Activated CD4-positive, alpha-beta T cell treated with anti-CD3 and anti-CD28 coated beads, Interleukin-2, Interleukin-4, amounts not matched to agents 100 ng/mL and 50 ng/mL, durations not matched to agents 16 hours and 8 hours (primary cell): Measurements from ENCODE around the gene SPPL2C.

Experiments
- DNase-seq: peaks from one replicate; pipeline ENCODE4 v3.0.0-alpha.2; 2020; ENCODE audit warnings: low spot score

The SPPL2C gene

DNA sequence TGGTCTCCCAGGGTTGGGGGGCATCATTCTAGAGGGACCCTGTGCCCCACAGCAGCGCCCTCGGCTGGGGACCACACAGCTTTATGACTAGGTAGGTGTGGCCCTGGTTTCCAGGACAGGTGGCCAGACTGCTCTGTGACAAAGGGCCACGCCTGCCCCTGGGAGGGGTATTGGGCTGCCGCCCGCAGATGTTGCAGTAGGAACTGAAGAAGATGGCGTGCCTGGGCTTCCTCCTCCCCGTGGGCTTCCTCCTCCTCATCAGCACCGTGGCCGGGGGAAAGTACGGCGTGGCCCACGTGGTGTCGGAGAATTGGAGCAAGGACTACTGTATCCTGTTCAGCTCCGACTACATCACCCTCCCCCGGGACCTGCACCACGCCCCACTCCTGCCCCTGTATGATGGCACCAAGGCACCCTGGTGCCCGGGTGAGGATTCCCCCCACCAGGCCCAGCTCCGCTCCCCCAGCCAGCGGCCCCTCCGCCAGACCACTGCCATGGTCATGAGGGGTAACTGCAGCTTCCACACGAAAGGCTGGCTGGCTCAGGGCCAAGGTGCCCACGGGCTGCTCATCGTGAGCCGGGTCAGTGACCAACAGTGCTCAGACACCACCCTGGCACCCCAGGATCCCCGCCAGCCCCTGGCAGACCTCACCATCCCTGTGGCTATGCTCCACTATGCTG lies at the start of gene SPPL2C:
TSS of gene SPPL2C (plus strand) at position 187 of the 681 bp plus-strand sequence. CDS start at position 213, 26 bp downstream.
- no peak for DNase-seq

DNA sequence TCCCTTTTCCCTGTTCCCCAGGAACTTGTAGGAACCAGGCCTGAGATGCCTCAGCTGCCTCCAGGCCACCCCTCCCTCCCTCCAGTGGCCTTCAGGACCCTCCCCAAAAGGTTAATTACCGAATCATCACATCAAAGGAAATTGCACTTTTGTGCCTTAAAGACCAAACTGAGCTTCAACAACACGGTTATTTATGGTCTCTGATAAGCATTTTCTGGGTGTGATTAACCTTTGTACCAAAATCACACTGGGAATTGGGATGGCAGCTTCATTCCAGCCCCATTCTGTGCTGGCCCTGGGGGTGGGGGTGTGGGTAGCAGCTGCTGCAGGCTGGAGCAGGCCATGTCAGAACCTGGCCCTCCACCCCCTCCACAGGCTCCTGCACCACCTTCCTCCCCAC lies 43.9 kb upstream of the SPPL2C start:
- no peak for DNase-seq

DNA sequence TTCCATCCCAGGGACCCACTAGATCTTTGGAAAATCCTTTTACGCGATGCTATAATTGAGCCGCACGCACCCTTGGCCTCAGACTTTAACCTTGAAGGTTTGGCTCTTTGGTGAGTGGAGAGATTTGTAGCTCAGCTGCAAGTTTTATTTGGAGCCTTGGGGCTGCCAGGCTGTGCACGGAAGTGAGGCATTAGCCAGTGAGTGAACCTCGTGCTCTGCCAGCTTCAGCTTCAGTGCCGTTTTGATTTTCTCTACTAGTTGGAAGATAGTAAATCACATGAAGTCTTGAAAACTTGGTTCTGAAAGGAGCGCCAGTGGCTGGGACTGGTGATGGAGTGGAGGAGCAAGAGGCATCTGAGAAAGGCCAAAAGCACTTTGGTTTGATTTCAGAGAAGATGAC lies 43.3 kb upstream of the SPPL2C start:
- no peak for DNase-seq

GRCh38 chr17:45808845-45809244 lies 35.8 kb upstream of the SPPL2C start:
- DNase-seq: no peak

- DNase-seq: no peak
These were observed 35.2 kb upstream of the SPPL2C start for GRCh38 chr17:45809499-45809898.

- no peak for DNase-seq
These were observed 32.6 kb upstream of the SPPL2C start for GRCh38 chr17:45812102-45812501.

- DNase-seq: no peak
These were observed 31.5 kb upstream of the SPPL2C start for GRCh38 chr17:45813048-45813725.

GRCh38 chr17:45814622-45815606 lies 29.8 kb upstream of the SPPL2C start:
- no peak for DNase-seq

- no peak for DNase-seq
These were observed 28.9 kb upstream of the SPPL2C start for GRCh38 chr17:45815752-45816151.

DNA sequence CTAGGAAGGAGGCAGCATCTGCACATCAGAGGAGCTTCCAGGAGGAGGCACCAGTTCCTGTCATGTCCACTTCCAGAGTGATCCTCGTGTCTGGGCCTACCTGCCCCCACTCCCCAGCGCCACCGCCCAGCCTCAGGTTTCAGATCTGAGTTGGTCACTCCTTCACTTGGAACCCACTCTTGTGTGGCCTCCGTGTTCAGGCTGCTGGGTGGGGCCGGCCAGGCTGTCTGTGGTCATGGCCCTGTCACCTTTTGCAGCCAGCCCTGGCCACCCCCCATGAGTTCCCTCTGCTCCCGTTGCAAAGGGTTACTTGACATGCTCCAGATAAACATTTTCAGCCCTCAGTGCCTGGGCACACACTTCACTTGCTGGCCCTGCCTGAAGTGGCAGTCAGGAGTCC lies 26.6 kb upstream of the SPPL2C start:
- no peak for DNase-seq

DNA sequence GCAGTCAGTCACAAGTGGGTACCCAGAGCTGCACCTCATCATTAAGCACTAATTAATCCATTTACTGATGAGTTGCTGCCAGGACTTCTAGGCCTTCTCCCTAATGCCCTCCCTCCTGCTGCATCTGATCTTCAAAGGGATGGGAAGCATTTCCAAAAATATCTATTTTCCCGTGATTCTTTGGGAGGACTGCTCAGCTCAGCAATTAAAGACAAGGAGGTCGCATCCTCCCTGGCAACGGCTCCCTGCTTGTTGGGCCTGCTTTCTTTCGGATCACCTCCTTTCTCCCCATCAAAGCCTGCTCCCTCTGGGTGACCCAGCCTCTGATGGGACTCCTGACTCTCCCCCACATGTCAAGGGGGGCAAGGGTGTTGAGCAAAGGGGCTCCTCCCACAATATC lies 26.0 kb upstream of the SPPL2C start:
- no peak for DNase-seq

DNA sequence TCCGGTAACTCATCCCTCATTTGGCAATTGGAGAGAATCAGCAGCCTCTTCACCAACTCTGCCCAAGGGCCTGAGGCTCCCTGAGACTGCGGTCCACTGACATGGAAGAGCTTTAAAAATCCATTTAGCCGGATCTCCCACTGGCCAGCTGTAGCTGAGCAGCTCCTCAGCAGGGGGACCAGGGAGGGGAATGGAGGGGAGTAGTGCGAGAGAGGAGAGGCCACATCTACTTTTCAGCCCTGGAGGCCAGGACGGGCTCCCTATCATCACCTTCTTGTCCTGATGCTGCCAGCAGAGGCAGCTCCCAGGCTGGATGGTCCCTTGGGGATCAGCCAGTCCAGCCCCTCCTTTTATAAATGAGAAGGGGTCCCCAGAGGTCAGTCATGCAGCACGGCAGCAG lies 25.0 kb upstream of the SPPL2C start:
- no peak for DNase-seq

DNA sequence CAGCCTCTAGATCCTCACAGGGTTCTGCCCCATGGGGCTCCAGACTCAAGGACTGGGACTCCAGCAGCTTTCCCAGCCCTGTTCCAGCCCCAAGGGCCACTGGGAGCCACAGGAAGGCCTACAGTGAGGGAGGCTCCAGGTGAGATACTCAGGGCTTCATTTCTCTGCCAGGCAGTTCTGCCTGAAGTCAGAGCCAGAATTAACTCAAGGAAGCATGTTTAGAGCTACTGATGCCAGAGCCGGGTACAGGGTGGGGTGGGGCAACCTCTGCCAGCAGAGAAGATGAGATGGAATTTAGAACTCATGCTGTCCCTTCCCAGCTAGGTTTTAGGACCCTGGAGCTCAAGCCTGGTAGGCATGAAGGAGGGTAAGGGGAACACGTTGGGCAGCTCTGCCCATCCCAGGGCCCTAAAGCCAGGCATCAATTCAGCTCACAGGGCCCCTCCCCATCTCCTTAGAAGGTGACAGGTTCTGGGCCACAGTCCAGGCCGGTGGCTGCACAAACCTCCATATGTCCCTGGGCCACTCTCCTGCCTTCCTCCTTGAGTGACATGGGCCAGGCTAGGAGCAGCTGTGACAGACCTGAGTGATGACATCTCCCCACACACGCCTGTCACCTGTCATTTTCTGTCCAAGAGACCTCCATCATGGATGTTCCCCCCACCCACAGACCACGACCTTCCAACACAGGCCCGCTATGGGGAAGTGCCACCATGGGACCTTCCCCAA lies 24.5 kb upstream of the SPPL2C start:
- no peak for DNase-seq

DNA sequence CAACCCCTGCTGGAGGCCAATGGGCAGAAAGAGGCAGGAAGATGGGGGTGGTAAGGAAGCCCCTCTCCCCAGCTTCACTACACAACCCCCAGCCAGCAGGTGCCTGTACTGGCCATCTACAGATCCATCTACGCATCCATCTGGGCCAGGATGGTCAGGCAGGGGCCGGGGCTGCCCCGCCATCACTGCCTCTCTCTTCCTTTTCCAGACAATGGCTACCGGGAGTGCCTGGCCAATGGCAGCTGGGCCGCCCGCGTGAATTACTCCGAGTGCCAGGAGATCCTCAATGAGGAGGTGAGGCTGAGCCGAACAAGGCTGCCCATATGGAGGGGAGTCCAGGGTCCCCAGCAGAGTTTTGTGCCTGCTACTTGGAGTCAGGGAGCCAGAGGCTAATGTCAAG lies 23.5 kb upstream of the SPPL2C start:
- DNase-seq: no peak

DNA sequence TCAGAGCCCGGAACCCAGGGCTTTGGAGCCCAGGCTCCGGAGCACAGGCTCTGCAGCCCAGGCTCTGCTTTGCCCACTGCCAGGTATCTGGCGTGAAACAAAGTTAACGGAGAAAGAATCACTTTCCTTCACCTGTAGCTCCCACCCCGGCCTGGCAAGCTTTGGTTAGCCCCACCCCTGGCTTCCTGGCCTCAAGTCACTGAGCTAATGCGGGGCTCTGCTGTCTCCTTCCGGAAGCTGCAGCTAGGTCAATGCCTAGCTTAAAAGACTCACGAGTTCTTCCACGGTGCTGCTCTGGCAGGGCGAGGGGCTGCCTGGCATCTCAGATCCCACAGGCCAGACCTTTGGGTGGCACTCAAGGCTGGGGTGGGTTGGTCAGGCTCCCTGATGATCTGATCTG lies 21.1 kb upstream of the SPPL2C start:
- no peak for DNase-seq

- no peak for DNase-seq
These were observed 20.2 kb upstream of the SPPL2C start for GRCh38 chr17:45824475-45824874.

DNA sequence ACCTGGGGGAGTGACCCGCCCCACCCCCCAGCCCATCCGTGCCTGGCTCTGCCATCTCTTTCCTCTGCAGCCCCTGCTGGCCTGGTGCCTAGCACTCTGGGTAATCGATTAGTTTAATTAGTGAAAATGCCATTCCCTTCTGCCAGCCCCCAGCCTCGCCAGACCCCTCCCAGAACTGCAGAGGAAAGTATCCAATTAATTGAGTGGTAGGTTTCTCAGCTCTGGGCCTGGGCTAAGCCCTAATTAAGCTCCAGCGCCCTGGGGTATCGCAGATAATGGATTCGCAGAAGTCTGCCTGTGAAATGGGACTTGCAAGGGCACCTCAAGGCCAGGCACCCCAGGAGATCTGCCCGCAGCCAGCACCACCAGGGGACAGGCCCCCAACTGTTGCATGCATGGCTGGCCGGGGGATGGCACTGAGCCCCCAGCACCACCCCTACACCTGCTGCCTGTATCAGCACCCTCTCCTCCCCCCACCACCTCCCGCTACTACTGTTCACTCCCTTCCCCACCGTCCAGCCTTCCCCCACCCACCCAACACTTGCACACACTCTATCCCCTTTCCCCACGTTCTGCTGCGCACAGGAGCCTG lies 19.7 kb upstream of the SPPL2C start:
- DNase-seq: no peak

- DNase-seq: no peak
These were observed 18.9 kb upstream of the SPPL2C start for GRCh38 chr17:45825792-45826191.

DNA sequence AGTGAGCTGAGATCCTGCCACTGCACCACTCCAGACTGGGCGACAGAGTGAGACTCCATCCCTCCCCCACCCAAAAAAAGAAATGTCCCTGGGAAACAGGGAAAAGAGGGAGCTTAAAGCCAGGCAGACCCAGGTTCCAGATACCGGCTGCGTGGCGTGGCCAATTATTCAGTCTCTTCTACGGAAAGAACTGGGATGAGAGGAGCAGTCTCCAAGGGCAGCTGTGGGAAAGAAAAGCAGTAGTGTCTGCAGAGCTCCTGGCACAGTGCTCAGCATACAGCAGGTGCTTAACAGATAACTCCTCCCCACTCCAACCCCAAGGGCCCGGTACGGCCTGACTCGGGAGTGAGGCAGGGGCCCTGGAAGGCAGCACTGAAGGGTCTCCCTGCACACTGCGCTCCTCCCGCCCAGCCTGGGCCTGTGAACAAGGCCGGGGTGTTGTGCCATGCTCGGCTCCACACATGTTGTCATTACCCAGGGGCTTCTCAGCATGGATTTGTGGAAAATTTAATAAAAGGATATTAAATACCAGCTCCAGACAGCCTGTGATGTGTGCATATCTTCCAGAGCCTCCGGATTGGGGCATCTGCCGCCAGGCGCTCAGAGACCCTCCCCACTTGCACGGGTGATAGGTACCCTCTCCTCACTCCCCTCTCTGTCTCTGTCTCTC lies 17.6 kb upstream of the SPPL2C start:
- DNase-seq: no peak

DNA sequence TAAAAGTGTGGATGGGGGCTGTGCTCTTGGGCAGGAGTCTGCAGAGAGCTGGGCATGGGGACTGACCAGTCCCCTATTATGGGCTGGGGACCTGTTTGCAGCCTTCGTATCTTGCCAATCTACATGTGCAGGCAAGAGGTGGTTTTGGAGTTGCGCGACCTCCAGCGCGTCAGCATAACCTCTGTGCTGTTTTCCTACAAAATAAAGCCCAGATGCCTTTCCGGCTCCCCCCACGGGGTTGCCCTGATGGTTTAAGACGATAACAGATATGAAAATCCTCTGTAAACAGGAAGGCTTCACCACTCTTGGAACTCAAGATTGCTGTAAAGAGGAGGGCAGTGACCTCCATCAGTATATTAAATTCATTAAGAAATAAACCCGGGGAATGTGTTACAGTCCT lies 16.5 kb upstream of the SPPL2C start:
- DNase-seq: no peak

DNA sequence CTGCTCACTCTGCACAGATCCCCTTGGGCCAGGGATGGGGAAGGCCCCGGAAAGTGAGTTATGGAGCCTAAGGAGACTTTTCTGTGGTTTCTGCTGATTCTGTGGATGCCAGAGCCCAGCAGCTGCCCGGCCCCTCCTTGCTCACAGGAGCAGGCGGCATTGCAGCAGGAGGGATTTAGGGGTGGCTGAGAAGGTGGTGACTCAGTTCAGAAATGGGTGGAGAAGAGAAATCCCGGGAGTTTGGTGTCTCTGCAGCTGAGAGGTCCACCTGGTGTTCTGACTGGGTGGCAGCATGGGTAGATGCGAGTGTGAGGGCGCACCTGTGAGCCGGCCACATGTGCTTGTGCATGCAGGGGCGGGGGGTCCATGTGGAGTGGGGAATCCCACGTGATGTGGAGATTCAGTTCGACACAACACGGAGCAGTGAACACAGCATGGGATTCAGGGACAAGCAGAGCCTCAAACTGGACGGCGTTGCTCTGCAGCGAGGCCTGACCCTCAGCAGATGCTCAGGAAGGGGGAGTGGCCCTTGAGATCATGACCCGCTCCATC lies 16.0 kb upstream of the SPPL2C start:
- DNase-seq: no peak
